HEK293 (cell line): Measurements from ENCODE around the gene ZNF749.

Experiments used
- FEZF1 ChIP-seq: fragments of 450-650 bp; formaldehyde crosslinking; IDR thresholded peaks from 2 replicates; pipeline ENCODE4 v1.5.1; 2016; ENCODE audit warnings: missing biosample characterization, missing genetic modification characterization
- KLF10 ChIP-seq: fragments of 450-650 bp; IDR thresholded peaks from 2 replicates; pipeline ENCODE4 v1.5.1; 2018; ENCODE audit warnings: missing biosample characterization, mild to moderate bottlenecking, missing genetic modification characterization
- OVOL3 ChIP-seq: fragments of 450-650 bp; formaldehyde crosslinking; IDR thresholded peaks from 2 replicates; pipeline ENCODE4 v1.5.1; 2016; ENCODE audit warnings: missing biosample characterization, missing genetic modification characterization
- SETDB1 ChIP-seq: IDR thresholded peaks from one replicate; pipeline ENCODE4 v1.6.1; 2017; ENCODE audit warnings: mild to moderate bottlenecking, low read length, moderate library complexity, mixed read lengths; ENCODE audit not compliant: insufficient read length
- TSHZ1 ChIP-seq: fragments of 450-650 bp; formaldehyde crosslinking; IDR thresholded peaks from 2 replicates; pipeline ENCODE4 v1.5.1; 2016; ENCODE audit warnings: missing biosample characterization, missing genetic modification characterization, borderline replicate concordance
- WT1 ChIP-seq: fragments of 450-650 bp; formaldehyde crosslinking; IDR thresholded peaks from 2 replicates; pipeline ENCODE4 v1.5.1; 2016; ENCODE audit warnings: missing biosample characterization, missing genetic modification characterization
- YY1 ChIP-seq: fragments of 450-650 bp; formaldehyde crosslinking; IDR thresholded peaks from 2 replicates; pipeline ENCODE4 v1.5.1; 2018; ENCODE audit warnings: missing biosample characterization, missing genetic modification characterization
- YY2 ChIP-seq: fragments of 450-650 bp; formaldehyde crosslinking; IDR thresholded peaks from 2 replicates; pipeline ENCODE4 v1.5.1; 2016; ENCODE audit warnings: missing biosample characterization, missing genetic modification characterization
- ZBTB6 ChIP-seq: fragments of 450-650 bp; formaldehyde crosslinking; IDR thresholded peaks from 2 replicates; pipeline ENCODE4 v1.5.1; 2017; ENCODE audit warnings: missing biosample characterization, missing genetic modification characterization
- ZNF114 ChIP-seq: fragments of 450-650 bp; formaldehyde crosslinking; IDR thresholded peaks from 2 replicates; pipeline ENCODE4 v1.5.0; 2017; ENCODE audit warnings: missing biosample characterization, missing genetic modification characterization
- ZNF174 ChIP-seq: fragments of 450-650 bp; formaldehyde crosslinking; IDR thresholded peaks from 2 replicates; pipeline ENCODE4 v1.5.0; 2017; ENCODE audit warnings: missing biosample characterization, mild to moderate bottlenecking, missing genetic modification characterization
- ZNF221 ChIP-seq: fragments of 450-650 bp; formaldehyde crosslinking; IDR thresholded peaks from 2 replicates; pipeline ENCODE4 v1.5.1; 2017; ENCODE audit warnings: missing biosample characterization, missing genetic modification characterization, borderline replicate concordance
- ZNF23 ChIP-seq: fragments of 450-650 bp; formaldehyde crosslinking; IDR thresholded peaks from 2 replicates; pipeline ENCODE4 v1.5.1; 2016; ENCODE audit warnings: missing biosample characterization, missing genetic modification characterization, borderline replicate concordance
- ZNF324 ChIP-seq: fragments of 450-650 bp; formaldehyde crosslinking; IDR thresholded peaks from 2 replicates; pipeline ENCODE4 v1.5.1; 2016; ENCODE audit warnings: missing biosample characterization, missing genetic modification characterization
- ZNF335 ChIP-seq: fragments of 450-650 bp; formaldehyde crosslinking; conservative IDR thresholded peaks from 2 replicates; pipeline ENCODE4 v1.5.1; 2016; ENCODE audit warnings: missing biosample characterization, missing genetic modification characterization
- ZNF350 ChIP-seq: fragments of 450-650 bp; formaldehyde crosslinking; IDR thresholded peaks from 2 replicates; pipeline ENCODE4 v1.5.0; 2017; ENCODE audit warnings: missing biosample characterization, mild to moderate bottlenecking, missing genetic modification characterization
- ZNF362 ChIP-seq: fragments of 450-650 bp; formaldehyde crosslinking; IDR thresholded peaks from 2 replicates; pipeline ENCODE4 v1.5.1; 2016; ENCODE audit warnings: missing biosample characterization, missing genetic modification characterization
- ZNF423 ChIP-seq: fragments of 450-650 bp; formaldehyde crosslinking; IDR thresholded peaks from 2 replicates; pipeline ENCODE4 v1.5.1; 2016; ENCODE audit warnings: missing biosample characterization, missing genetic modification characterization
- ZNF426 ChIP-seq: fragments of 450-650 bp; formaldehyde crosslinking; IDR thresholded peaks from 2 replicates; pipeline ENCODE4 v1.5.1; 2017; ENCODE audit warnings: missing biosample characterization, missing genetic modification characterization, mild to moderate bottlenecking, inconsistent platforms, moderate library complexity
- ZNF449 ChIP-seq: fragments of 450-650 bp; formaldehyde crosslinking; IDR thresholded peaks from 2 replicates; pipeline ENCODE4 v1.5.1; 2017; ENCODE audit warnings: missing biosample characterization, mild to moderate bottlenecking, missing genetic modification characterization, moderate library complexity
- ZNF501 ChIP-seq: fragments of 450-650 bp; formaldehyde crosslinking; IDR thresholded peaks from 2 replicates; pipeline ENCODE4 v1.5.1; 2016; ENCODE audit warnings: missing biosample characterization, missing genetic modification characterization
- ZNF513 ChIP-seq: fragments of 450-650 bp; IDR thresholded peaks from 2 replicates; pipeline ENCODE4 v1.5.1; 2018; ENCODE audit warnings: missing biosample characterization, missing genetic modification characterization
- ZNF514 ChIP-seq: fragments of 450-650 bp; formaldehyde crosslinking; IDR thresholded peaks from 2 replicates; pipeline ENCODE4 v1.5.1; 2016; ENCODE audit warnings: missing biosample characterization, missing genetic modification characterization
- ZNF529 ChIP-seq: fragments of 450-650 bp; formaldehyde crosslinking; IDR thresholded peaks from 2 replicates; pipeline ENCODE4 v1.5.1; 2017; ENCODE audit warnings: missing genetic modification characterization, missing biosample characterization; ENCODE audit not compliant: insufficient replicate concordance
- ZNF704 ChIP-seq: fragments of 450-650 bp; formaldehyde crosslinking; IDR thresholded peaks from 2 replicates; pipeline ENCODE4 v1.5.1; 2016; ENCODE audit warnings: missing biosample characterization, missing genetic modification characterization
- ZNF707 ChIP-seq: fragments of 450-650 bp; formaldehyde crosslinking; IDR thresholded peaks from 2 replicates; pipeline ENCODE4 v1.5.1; 2016; ENCODE audit warnings: missing biosample characterization, missing genetic modification characterization
- ZNF785 ChIP-seq: fragments of 450-650 bp; formaldehyde crosslinking; IDR thresholded peaks from 2 replicates; pipeline ENCODE4 v1.5.1; 2016; ENCODE audit warnings: missing biosample characterization, missing genetic modification characterization
- ZSCAN4 ChIP-seq: fragments of 450-650 bp; formaldehyde crosslinking; IDR thresholded peaks from 2 replicates; pipeline ENCODE4 v1.5.1; 2017; ENCODE audit warnings: missing biosample characterization, missing genetic modification characterization
- ZXDB ChIP-seq: fragments of 450-650 bp; formaldehyde crosslinking; IDR thresholded peaks from 2 replicates; pipeline ENCODE4 v1.5.1; 2016; ENCODE audit warnings: missing biosample characterization, missing genetic modification characterization

Gene ZNF749

GRCh38 chr19:57435062-57435978 is at the start of gene ZNF749 (continued):
- TF ChIP-seq ZNF513 (tag by site-specific recombination): no peak
- no peak for TF ChIP-seq ZNF785 (tag by site-specific recombination)
- TF ChIP-seq ZNF221: no peak
- TF ChIP-seq ZNF335 (tag by site-specific recombination): peak; percentile 95
- no peak for TF ChIP-seq ZSCAN4
- no peak for TF ChIP-seq ZNF324 (tag by site-specific recombination)
- TF ChIP-seq ZNF449: peak; percentile 7
- no peak for TF ChIP-seq ZNF350 (tag by site-specific recombination)
- no peak for TF ChIP-seq ZNF23 (tag by site-specific recombination)
- TF ChIP-seq ZBTB6 (tag by site-specific recombination): no peak
- no peak for TF ChIP-seq TSHZ1 (tag by site-specific recombination)
- TF ChIP-seq ZNF704: no peak
- TF ChIP-seq ZNF707 (tag by site-specific recombination): no peak
- TF ChIP-seq YY1 (tag by site-specific recombination): peak; percentile 60; the same call in 1 of the 2 replicates
- TF ChIP-seq WT1 (tag by site-specific recombination): no peak
- no peak for TF ChIP-seq ZNF529 (tag by site-specific recombination)
- TF ChIP-seq ZNF426 (tag by site-specific recombination): no peak
- peak; percentile 86 for TF ChIP-seq ZXDB
- TF ChIP-seq KLF10 (tag by site-specific recombination): no peak
- no peak for TF ChIP-seq OVOL3 (tag by site-specific recombination)
- peak; percentile 88 for TF ChIP-seq YY2
- TF ChIP-seq ZNF423 (tag by site-specific recombination): no peak
- no peak for TF ChIP-seq ZNF362 (tag by site-specific recombination)
- TF ChIP-seq SETDB1: no peak
- TF ChIP-seq ZNF501 (tag by site-specific recombination): peak; percentile 76; the same call in 1 of the 2 replicates
- TF ChIP-seq ZNF514 (tag by site-specific recombination): no peak
- no peak for TF ChIP-seq FEZF1 (tag by site-specific recombination)
- no peak for TF ChIP-seq ZNF174
- no peak for TF ChIP-seq ZNF114 (tag by site-specific recombination)
